Rectal smooth muscle tissue (tissue), 1 donor: ENCODE results near the gene APOBEC3B.
"Not testable (repeated sequence)": the region's sequence is repeated elsewhere in the genome, so short reads cannot be mapped to it uniquely, and the experiment has no call there.

ENCODE experiments used
- H3K27ac ChIP-seq: one replicate; pipeline ENCODE4 v1.7.0; 2013; ENCODE audit warnings: low read depth, low read length, inconsistent platforms
- H3K27me3 ChIP-seq: one replicate; pipeline ENCODE4 v1.7.0; 2013; ENCODE audit warnings: low read length; ENCODE audit not compliant: control insufficient read depth, insufficient read depth
- H3K36me3 ChIP-seq: one replicate; pipeline ENCODE4 v1.7.0; 2013; ENCODE audit warnings: low read length; ENCODE audit not compliant: control insufficient read depth, insufficient read depth
- H3K4me1 ChIP-seq: one replicate; pipeline ENCODE4 v1.7.0; 2013; ENCODE audit warnings: low read length; ENCODE audit not compliant: control insufficient read depth, insufficient read depth
- H3K4me3 ChIP-seq: one replicate; pipeline ENCODE4 v1.7.0; 2013; ENCODE audit warnings: low read length
- H3K9ac ChIP-seq: one replicate; pipeline ENCODE4 v1.7.0; 2013; ENCODE audit warnings: low read length

Gene APOBEC3B

DNA sequence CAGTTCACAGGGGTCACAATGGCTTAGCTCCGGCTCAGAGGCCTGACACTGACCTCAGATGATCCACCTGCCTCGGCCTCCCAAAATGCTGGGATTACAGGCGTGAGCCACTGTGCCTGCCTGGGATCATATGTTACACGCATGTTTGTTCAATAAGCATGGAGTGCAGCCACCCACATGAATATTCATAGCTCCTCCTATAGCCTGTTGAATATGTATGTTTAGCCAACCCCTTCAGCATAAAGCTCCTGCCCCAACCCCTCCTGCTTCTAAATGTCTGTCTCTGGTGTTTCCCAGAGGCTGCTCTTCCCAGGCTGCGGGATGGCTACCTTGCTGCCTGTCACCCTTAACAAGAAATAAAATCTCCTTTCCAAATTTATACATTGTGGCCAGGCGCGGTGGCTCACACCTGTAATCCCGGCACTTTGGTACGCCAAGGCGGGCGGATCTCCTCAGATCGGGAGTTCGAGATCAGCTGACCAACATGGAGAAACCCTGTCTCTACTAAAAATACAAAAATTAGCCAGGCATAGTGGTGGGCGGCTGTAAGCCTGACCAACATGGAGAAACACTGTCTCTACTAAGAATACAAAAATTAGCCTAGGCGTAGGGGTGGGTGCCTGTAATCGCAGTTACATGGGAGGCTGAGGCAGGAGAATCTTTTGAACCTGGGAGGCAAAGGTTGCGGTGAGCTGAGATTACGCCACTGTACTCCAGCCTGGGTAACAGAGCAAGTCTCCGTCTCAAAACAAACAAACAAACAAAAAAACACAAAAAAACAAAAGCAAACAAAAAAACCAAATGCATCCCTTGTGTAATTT is 57.4 kb downstream of the APOBEC3B start:
- no peak overlapping the region for H3K4me3 ChIP-seq
- H3K36me3 ChIP-seq, result no peaks in the 10 kb centered on the region
- H3K4me1 ChIP-seq, result no peaks in the 10 kb centered on the region
- no peak overlapping the region for H3K9ac ChIP-seq
- H3K27ac ChIP-seq, result no peak overlapping the region
- H3K27me3 ChIP-seq, result no peaks in the 10 kb centered on the region

DNA sequence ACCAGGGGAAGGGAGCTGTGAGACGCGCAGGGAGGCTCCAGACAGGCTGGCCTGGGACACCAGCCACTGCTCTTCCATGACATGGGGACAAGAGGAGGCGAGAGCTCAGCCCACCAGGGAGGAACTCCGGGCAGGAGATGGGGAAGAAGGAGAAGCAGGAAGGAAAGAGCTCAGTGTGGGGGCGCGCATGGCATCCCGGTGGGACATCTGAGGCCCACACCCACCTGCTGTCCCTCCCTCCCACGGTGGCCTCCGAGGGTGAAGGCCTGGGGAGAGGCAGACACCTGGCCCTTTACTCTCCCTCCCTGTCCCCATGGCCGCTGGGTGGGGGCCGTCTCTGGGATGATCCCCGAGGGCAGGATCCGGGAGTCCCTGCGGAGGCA is 58.0 kb downstream of the APOBEC3B start:
- H3K4me3 ChIP-seq, result peak overlapping the region; percentile 41
- not testable (repeated sequence) for H3K36me3 ChIP-seq, H3K27me3 ChIP-seq, H3K4me1 ChIP-seq, H3K9ac ChIP-seq
- peak overlapping the region; percentile 83 for H3K27ac ChIP-seq

DNA sequence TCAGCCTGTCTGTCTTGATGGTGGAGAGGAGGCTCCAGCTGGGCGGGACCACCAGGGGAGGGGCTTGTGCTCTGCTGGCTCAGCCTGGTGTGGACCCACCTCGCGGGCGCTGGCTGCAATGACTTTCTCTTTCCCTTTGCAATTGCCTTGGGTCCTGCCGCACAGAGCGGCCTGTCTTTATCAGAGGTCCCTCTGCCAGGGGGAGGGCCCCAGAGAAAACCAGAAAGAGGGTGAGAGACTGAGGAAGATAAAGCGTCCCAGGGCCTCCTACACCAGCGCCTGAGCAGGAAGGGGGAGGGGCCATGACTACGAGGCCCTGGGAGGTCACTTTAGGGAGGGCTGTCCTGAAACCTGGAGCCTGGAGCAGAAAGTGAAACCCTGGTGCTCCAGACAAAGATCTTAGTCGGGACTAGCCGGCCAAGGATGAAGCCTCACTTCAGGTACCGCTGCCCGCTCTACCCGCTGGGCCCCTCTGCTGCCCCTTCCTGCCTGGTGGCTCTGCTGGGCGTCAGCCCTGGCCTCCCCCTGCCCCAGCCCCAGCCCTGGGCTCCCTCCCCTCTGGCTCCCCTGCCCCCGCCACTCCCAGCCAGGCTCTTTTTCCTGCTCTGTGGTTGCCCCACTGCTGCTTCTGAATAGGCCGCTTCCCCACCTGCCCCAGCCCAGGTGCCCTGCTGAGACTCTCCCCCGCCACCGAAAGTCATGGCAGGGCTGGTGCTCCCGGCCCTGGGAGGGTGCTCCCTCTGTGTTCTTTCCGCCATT is 58.6 kb downstream of the APOBEC3B start, which contains the start of gene APOBEC3F:
Gene APOBEC3F, plus strand, starts transcription at position 327 of the 759 bp plus-strand sequence. Its CDS starts 97 bp downstream, at position 424.
- H3K27ac ChIP-seq, result peak within 1 kb of the TSS; percentile 83
- not testable (repeated sequence) for H3K36me3 ChIP-seq, H3K4me1 ChIP-seq, H3K27me3 ChIP-seq
- H3K4me3 ChIP-seq, result peak within 1 kb of the TSS; percentile 84
- H3K9ac ChIP-seq, result peak within 1 kb of the TSS; percentile 77

DNA sequence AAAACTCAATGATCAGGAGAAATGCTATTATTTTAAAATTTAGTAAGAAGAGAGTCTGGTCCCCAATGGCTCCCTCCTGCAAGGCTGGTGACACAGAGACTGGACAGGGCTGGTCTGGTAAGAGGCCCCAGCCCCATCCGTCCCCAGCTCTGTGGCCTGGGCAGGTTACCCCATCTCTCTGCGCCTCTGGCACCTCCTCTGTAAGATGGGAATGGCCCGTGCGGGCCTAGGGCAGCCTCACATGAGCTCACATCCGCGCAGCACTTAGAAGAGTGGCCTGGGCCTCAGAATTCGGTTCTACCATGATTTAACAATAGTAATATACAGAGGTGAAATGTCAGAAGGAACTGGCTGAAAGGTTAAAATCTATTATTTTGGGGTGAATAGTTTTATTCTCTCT is 59.8 kb downstream of the APOBEC3B start:
- no peak overlapping the region for H3K4me3 ChIP-seq
- peaks cover 2% of the 10 kb centered on the region for H3K36me3 ChIP-seq
- H3K27ac ChIP-seq, result no peak overlapping the region
- H3K27me3 ChIP-seq, result no peaks in the 10 kb centered on the region
- H3K9ac ChIP-seq, result no peak overlapping the region
- H3K4me1 ChIP-seq, result no peaks in the 10 kb centered on the region
